ENCODE measurements around the gene RASGEF1C. TPM values are rescaled to one million over a fixed set of nuclear protein-coding genes. Genes with fewer than 3 reads are reported as not detected.

The RASGEF1C gene
- total RNA-seq, 2 experiments from 2014 or later, result not detected

DNA sequence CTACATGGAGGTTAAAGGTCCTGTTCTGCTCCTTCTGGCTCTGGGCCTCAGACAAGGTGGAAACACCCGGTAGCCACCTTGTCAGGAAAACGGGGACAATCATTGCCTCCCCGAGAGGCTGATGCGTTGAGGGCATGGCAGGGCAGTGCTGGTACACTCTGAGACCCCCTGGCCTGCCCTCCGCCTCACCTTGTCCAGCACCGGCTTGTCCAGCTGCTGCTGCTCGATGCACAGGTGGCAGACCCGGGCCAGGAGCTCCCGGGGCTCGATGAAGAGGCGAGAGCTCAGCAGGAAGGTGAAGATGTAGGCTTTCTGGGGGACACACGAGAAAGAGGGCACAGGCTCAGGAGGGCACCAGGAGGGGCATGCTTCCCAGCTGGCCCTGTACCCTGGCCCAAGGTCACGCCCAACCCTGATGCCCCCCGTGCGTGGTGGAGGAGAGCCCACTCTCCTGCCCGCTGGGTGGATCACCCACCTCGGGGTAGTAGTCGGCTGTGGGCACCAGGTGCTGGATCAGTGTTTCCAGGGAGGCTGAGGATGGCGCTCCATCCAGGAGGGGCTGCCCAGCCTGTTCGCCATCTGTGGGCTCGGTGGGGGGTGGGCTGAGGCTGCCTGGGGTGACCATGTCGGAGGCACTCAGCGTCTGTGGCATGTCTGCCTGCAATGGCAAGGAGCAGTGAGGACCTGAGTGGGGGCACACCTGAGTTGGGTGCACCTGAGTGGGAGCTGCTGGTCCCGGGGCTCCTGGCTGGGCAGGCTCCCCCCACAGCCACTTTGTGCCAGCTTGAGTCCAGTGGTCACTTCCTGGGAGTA, 71.4 kb downstream of the RASGEF1C start:
- no peak for ATAC-seq (ENCODE audit: poor library complexity)
- H3K27me3 Mint-ChIP-seq, result peaks cover 17% of the 10 kb centered on the region
- ChIA-PET POLR2A (no interaction called here), CTCF (no interaction called here)
- Histone ChIP-seq H3K27me3 (ENCODE audit: control insufficient read depth in 1 of 2, insufficient read depth in 2 of 2, low read length in 2 of 2) (no peaks in the 10 kb centered on the region), H3K4me1 (ENCODE audit: insufficient read depth, low read length) (peaks cover 4% of the 10 kb centered on the region), H3K9me3 (ENCODE audit: control insufficient read depth in 1 of 2, insufficient read depth in 1 of 2, low read length in 2 of 2) (peaks cover 0 to 14% of the 10 kb centered on the region in 2 experiments), H3K4me3 (ENCODE audit: low read length) (no peak overlapping the region), H3K27ac (ENCODE audit: low read depth in 1 of 2, low read length in 2 of 2) (no peak overlapping the region), H3K36me3 (ENCODE audit: insufficient read depth, low read length) (no peaks in the 10 kb centered on the region)
- no peaks in the 10 kb centered on the region for H3K36me3 Mint-ChIP-seq (ENCODE audit: low read depth)
- TF ChIP-seq, protein P1, sequence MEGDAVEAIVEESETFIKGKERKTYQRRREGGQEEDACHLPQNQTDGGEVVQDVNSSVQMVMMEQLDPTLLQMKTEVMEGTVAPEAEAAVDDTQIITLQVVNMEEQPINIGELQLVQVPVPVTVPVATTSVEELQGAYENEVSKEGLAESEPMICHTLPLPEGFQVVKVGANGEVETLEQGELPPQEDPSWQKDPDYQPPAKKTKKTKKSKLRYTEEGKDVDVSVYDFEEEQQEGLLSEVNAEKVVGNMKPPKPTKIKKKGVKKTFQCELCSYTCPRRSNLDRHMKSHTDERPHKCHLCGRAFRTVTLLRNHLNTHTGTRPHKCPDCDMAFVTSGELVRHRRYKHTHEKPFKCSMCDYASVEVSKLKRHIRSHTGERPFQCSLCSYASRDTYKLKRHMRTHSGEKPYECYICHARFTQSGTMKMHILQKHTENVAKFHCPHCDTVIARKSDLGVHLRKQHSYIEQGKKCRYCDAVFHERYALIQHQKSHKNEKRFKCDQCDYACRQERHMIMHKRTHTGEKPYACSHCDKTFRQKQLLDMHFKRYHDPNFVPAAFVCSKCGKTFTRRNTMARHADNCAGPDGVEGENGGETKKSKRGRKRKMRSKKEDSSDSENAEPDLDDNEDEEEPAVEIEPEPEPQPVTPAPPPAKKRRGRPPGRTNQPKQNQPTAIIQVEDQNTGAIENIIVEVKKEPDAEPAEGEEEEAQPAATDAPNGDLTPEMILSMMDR (IDR thresholded peaks at IDR 0.05), result no peak
- H3K9me3 Mint-ChIP-seq, result no peaks in the 10 kb centered on the region
- no peak overlapping the region for H3K27ac Mint-ChIP-seq
- DNase-seq, result peak in 2 of 14 experiments; percentile 7 to 29
- H3K4me3 Mint-ChIP-seq, result no peak overlapping the region
- intact Hi-C loops (cut with DNase I, micrococcal nuclease), result no loop called here
- no peaks in the 10 kb centered on the region for H3K4me1 Mint-ChIP-seq (ENCODE audit: low read depth)

DNA sequence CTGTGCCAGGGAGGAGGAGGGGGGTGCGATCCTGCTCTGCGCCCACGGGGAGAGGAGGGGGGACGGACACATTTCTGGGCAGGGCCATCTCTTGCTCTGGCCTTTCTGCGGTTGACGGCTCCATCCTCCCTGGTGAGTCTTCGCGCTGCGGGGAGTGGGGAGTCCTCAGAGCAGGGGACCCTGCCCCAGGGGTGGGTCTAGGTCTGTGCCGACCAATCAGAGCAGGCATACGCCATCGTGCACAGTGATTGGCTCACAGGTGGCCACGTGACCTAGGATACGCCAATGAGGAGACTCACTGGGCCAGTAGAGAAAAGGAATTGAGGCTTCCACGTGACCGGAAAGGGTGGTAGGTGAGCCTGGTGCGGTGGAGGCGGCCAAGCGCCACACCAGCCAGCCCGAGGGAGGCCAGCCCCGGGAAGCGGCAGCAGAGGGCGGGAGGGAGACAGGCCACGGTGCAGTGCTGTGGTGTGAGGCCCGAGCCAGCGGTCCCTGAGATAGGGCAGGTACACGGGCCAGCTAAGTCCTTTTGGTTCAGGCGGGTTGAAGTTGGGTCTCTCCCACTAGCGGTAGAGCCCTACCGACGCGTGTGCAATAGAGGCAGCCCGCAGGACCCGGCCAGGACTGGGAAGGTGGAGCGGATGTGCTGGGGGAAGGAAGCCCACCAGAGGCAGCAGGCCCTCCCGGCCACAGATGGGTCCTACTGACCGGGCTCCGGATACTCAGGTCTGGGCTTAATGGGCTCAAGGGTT, 72.2 kb downstream of the RASGEF1C start:
- Mint-ChIP-seq H3K36me3 (ENCODE audit: low read depth) (no peaks in the 10 kb centered on the region), H3K27me3 (peaks cover 11% of the 10 kb centered on the region), H3K9me3 (no peaks in the 10 kb centered on the region), H3K4me1 (ENCODE audit: low read depth) (no peaks in the 10 kb centered on the region), H3K4me3 (no peak overlapping the region), H3K27ac (no peak overlapping the region)
- H3K4me3 ChIP-seq (ENCODE audit: low read length), result no peak overlapping the region
- H3K36me3 ChIP-seq (ENCODE audit: insufficient read depth, low read length), result no peaks in the 10 kb centered on the region
- intact Hi-C loops (cut with DNase I, micrococcal nuclease), result no loop called here
- peak in 2 of 14 experiments; percentile 6 to 26 for DNase-seq
- TF ChIP-seq, protein P1 (IDR thresholded peaks at IDR 0.05), result no peak
- H3K27me3 ChIP-seq (ENCODE audit: control insufficient read depth in 1 of 2, insufficient read depth in 2 of 2, low read length in 2 of 2), result no peaks in the 10 kb centered on the region
- no peak overlapping the region for H3K27ac ChIP-seq (ENCODE audit: low read depth in 1 of 2, low read length in 2 of 2)
- peaks cover 4% of the 10 kb centered on the region for H3K4me1 ChIP-seq (ENCODE audit: insufficient read depth, low read length)
- peaks cover 0 to 13% of the 10 kb centered on the region in 2 experiments for H3K9me3 ChIP-seq (ENCODE audit: control insufficient read depth in 1 of 2, insufficient read depth in 1 of 2, low read length in 2 of 2)
- POLR2A ChIA-PET, result no interaction called here
- CTCF ChIA-PET, result no interaction called here
- ATAC-seq (ENCODE audit: poor library complexity), result no peak

DNA sequence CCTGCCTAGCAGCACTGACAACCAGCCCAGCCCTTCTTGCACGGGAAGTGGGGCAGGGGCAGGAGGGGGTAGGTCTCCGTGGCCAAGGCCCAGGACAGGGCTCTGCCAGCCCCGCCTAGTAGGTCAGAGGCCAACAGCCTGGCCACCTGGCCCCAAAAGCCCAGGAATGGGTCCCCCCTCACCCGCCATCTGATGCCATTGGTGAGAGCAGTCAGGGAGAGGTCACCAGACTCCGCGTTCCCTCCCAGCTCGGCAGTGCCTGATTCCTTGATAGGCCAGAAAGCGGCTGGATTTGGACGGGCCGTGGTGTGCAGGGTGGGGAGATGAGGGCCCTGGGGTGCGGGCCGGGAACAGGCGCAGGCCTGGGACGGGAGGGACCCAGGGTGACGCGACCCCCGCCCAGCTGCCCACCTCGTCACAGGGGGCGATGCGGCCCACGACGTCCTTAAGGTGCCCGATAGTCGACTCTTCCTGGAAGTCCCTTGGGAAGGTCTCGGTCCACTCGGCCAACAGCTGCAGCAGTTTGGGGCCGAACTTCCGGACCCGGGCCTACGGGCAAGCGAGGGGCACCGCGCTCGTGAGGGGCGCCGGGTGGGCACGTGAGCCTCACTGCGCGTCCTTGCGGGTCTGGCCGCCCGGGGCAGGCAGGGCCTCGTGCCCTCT, 72.9 kb downstream of the RASGEF1C start:
- no peak overlapping the region for H3K4me3 Mint-ChIP-seq
- H3K27me3 ChIP-seq (ENCODE audit: control insufficient read depth in 1 of 2, insufficient read depth in 2 of 2, low read length in 2 of 2), result no peaks in the 10 kb centered on the region
- DNase-seq, result peak in 2 of 14 experiments; percentile 14 to 28
- intact Hi-C loops (cut with DNase I, micrococcal nuclease), result no loop called here
- H3K9me3 ChIP-seq (ENCODE audit: control insufficient read depth in 1 of 2, insufficient read depth in 1 of 2, low read length in 2 of 2), result peaks cover 0 to 13% of the 10 kb centered on the region in 2 experiments
- no peak for ATAC-seq (ENCODE audit: poor library complexity)
- H3K27me3 Mint-ChIP-seq, result peaks cover 11% of the 10 kb centered on the region
- H3K4me3 ChIP-seq (ENCODE audit: low read length), result no peak overlapping the region
- ChIA-PET CTCF (no interaction called here), POLR2A (no interaction called here)
- no peaks in the 10 kb centered on the region for H3K9me3 Mint-ChIP-seq
- no peaks in the 10 kb centered on the region for H3K36me3 Mint-ChIP-seq (ENCODE audit: low read depth)
- TF ChIP-seq, protein P1 (IDR thresholded peaks at IDR 0.05), result no peak
- peaks cover 4% of the 10 kb centered on the region for H3K4me1 ChIP-seq (ENCODE audit: insufficient read depth, low read length)
- no peak overlapping the region for H3K27ac Mint-ChIP-seq
- H3K4me1 Mint-ChIP-seq (ENCODE audit: low read depth), result no peaks in the 10 kb centered on the region
- no peak overlapping the region for H3K27ac ChIP-seq (ENCODE audit: low read depth in 1 of 2, low read length in 2 of 2)
- no peaks in the 10 kb centered on the region for H3K36me3 ChIP-seq (ENCODE audit: insufficient read depth, low read length)
